ENCODE data around the gene PCSK5. TPM values are rescaled to one million over a fixed set of nuclear protein-coding genes. Genes with fewer than 3 reads are reported as not detected.

PCSK5 gene
- polyA plus RNA-seq, 3 donors = 4.8 to 13.0 (median 7.1) TPM

GRCh38 chr9:75926385-75926784 is 35.9 kb downstream of the PCSK5 start:
- no CpG with 5 or more reads among the region's 2 CpGs for WGBS (ENCODE audit: insufficient coverage)
- Histone ChIP-seq H3K4me2 (replicated peaks; ENCODE audit: extremely low read depth, low read length, poor library complexity, severe bottlenecking) (no peak overlapping the region), H3K4me3 (replicated peaks in 1 of 3; ENCODE audit: low read depth in 2 of 3, low read length in 3 of 3) (no peak overlapping the region), H2AFZ (ENCODE audit: insufficient read depth, low read depth, low read length, poor library complexity, severe bottlenecking) (no peak overlapping the region), H3K27ac (ENCODE audit: low read depth in 1 of 2, low read length in 2 of 2) (no peak overlapping the region), H3K9ac (ENCODE audit: insufficient read depth, low read length, poor library complexity, severe bottlenecking) (no peak overlapping the region), H3K36me3 (replicated peaks in 1 of 2; ENCODE audit: control insufficient read depth in 1 of 2, insufficient read depth in 2 of 2, low read length in 2 of 2) (no peaks in the 10 kb centered on the region), H3K9me3 (replicated peaks in 1 of 2; ENCODE audit: control insufficient read depth in 1 of 2, insufficient read depth in 1 of 2, low read length in 2 of 2) (no peaks in the 10 kb centered on the region), H3K79me2 (ENCODE audit: insufficient read depth, low read length) (no peaks in the 10 kb centered on the region), H3K27me3 (ENCODE audit: control insufficient read depth in 2 of 2, insufficient read depth in 2 of 2, low read length in 2 of 2) (no peaks in the 10 kb centered on the region), H4K20me1 (ENCODE audit: insufficient read depth, low read length) (peaks cover 69% of the 10 kb centered on the region), H3K4me1 (ENCODE audit: control insufficient read depth in 1 of 2, insufficient read depth in 2 of 2, low read length in 2 of 2) (peaks cover 0 to 3% of the 10 kb centered on the region in 2 donors)
- TF ChIP-seq CTCF (IDR thresholded peaks at IDR 0.05) = no peak
- Mint-ChIP-seq H3K36me3 (no peaks in the 10 kb centered on the region), H3K27me3 (ENCODE audit: low read depth in 3 of 3) (peaks cover 0 to 5% (median 2%) of the 10 kb centered on the region in 3 donors), H3K27ac (no peak overlapping the region), H3K4me3 (no peak overlapping the region), H3K4me1 (peaks cover 11% of the 10 kb centered on the region), H3K9me3 (peaks cover 0 to 1% (median 0%) of the 10 kb centered on the region in 7 donors)
- intact Hi-C loops (cut with micrococcal nuclease) = no loop called here
- no peak for DNase-seq

GRCh38 chr9:75927356-75927755 is 36.9 kb downstream of the PCSK5 start:
- no peak overlapping the region for H2AFZ ChIP-seq (ENCODE audit: insufficient read depth, low read depth, low read length, poor library complexity, severe bottlenecking)
- peaks cover 0 to 3% (median 2%) of the 10 kb centered on the region in 3 donors for H3K27me3 Mint-ChIP-seq (ENCODE audit: low read depth in 3 of 3)
- peaks cover 11% of the 10 kb centered on the region for H3K4me1 Mint-ChIP-seq
- TF ChIP-seq CTCF (IDR thresholded peaks at IDR 0.05) = no peak
- no peak overlapping the region for H3K27ac ChIP-seq (ENCODE audit: low read depth in 1 of 2, low read length in 2 of 2)
- no peaks in the 10 kb centered on the region for H3K79me2 ChIP-seq (ENCODE audit: insufficient read depth, low read length)
- H4K20me1 ChIP-seq (ENCODE audit: insufficient read depth, low read length) = peaks cover 65% of the 10 kb centered on the region
- peak overlapping the region in 1 of 7 donors; percentile 46 for H3K27ac Mint-ChIP-seq
- H3K36me3 ChIP-seq (replicated peaks in 1 of 2; ENCODE audit: control insufficient read depth in 1 of 2, insufficient read depth in 2 of 2, low read length in 2 of 2) = peaks cover under 1 to 3% of the 10 kb centered on the region in 2 donors
- no peak overlapping the region for H3K4me2 ChIP-seq (replicated peaks; ENCODE audit: extremely low read depth, low read length, poor library complexity, severe bottlenecking)
- no peak overlapping the region for H3K9ac ChIP-seq (ENCODE audit: insufficient read depth, low read length, poor library complexity, severe bottlenecking)
- no peak overlapping the region for H3K4me3 ChIP-seq (replicated peaks in 1 of 3; ENCODE audit: low read depth in 2 of 3, low read length in 3 of 3)
- intact Hi-C loops (cut with micrococcal nuclease) = no loop called here
- H3K4me1 ChIP-seq (ENCODE audit: control insufficient read depth in 1 of 2, insufficient read depth in 2 of 2, low read length in 2 of 2) = peaks cover 0 to 3% of the 10 kb centered on the region in 2 donors
- no peaks in the 10 kb centered on the region for H3K27me3 ChIP-seq (ENCODE audit: control insufficient read depth in 2 of 2, insufficient read depth in 2 of 2, low read length in 2 of 2)
- no peak overlapping the region for H3K4me3 Mint-ChIP-seq
- no peak for DNase-seq
- peaks cover under 1 to 4% of the 10 kb centered on the region in 2 donors for H3K36me3 Mint-ChIP-seq
- 100% methylated on average over 2 of the region's 2 CpGs for WGBS (ENCODE audit: insufficient coverage)
- H3K9me3 ChIP-seq (replicated peaks in 1 of 2; ENCODE audit: control insufficient read depth in 1 of 2, insufficient read depth in 1 of 2, low read length in 2 of 2) = no peaks in the 10 kb centered on the region
- H3K9me3 Mint-ChIP-seq = peaks cover 0 to 1% (median 0%) of the 10 kb centered on the region in 7 donors
